K562 (cell line): ENCODE results near the gene RASGRP1. TPM values are rescaled to one million over a fixed set of nuclear protein-coding genes. Genes with fewer than 3 reads are reported as not detected.

Experiments
- BDP1 ChIP-seq: IDR thresholded peaks from 3 replicates; pipeline ENCODE4 v1.6.1; 2011; ENCODE audit not compliant: insufficient read length, insufficient read depth
- FIP1L1 ChIP-seq: fragments of 200-400 bp; formaldehyde crosslinking; IDR thresholded peaks from 2 replicates; pipeline ENCODE4 v1.6.1; 2018; ENCODE audit warnings: mild to moderate bottlenecking, low read depth, low read length; ENCODE audit not compliant: poor library complexity, severe bottlenecking
- RBM14 ChIP-seq: fragments of 200-400 bp; formaldehyde crosslinking; IDR thresholded peaks from 2 replicates; pipeline ENCODE4 v1.6.1; 2018; ENCODE audit warnings: low read depth, mild to moderate bottlenecking, low read length, moderate library complexity, borderline replicate concordance; ENCODE audit not compliant: insufficient read depth
- SAFB2 ChIP-seq: fragments of 200-400 bp; formaldehyde crosslinking; IDR thresholded peaks from 2 replicates; pipeline ENCODE4 v1.6.1; 2018; ENCODE audit warnings: borderline replicate concordance, low read length, low read depth, moderate library complexity; ENCODE audit not compliant: severe bottlenecking
- SMARCA4 ChIP-seq: fragments of 450-650 bp; IDR thresholded peaks from 2 replicates; pipeline ENCODE4 v1.6.1; 2016
- SRSF3 ChIP-seq: fragments of 200-400 bp; formaldehyde crosslinking; IDR thresholded peaks from 2 replicates; pipeline ENCODE4 v1.6.1; 2016; ENCODE audit warnings: mild to moderate bottlenecking, low read length, moderate library complexity; ENCODE audit not compliant: insufficient read depth
- TCF3 ChIP-seq: sonication (generic); formaldehyde crosslinking; IDR thresholded peaks from 2 replicates; pipeline ENCODE4 v1.4.0; 2020; ENCODE audit warnings: mild to moderate bottlenecking, missing genetic modification reagents
- ZBTB40 ChIP-seq, 2 experiments: fragments of 450-650 bp in 1 of 2; sonication (generic) in 1 of 2; formaldehyde crosslinking in 1 of 2; IDR thresholded peaks; 2 replicates each; pipeline versions ENCODE4 v1.7.1 to v1.9.0; 2016 to 2022; ENCODE audit warnings: inconsistent platforms in 1 of 2, mild to moderate bottlenecking in 1 of 2, missing genetic modification reagents in 1 of 2
- ZNF280B ChIP-seq: fragments of 250-450 bp; sonication (Bioruptor Pico); IDR thresholded peaks from 2 replicates; pipeline ENCODE4 v1.5.1; 2021; ENCODE audit warnings: mild to moderate bottlenecking
- ZNF583 ChIP-seq: fragments of 250-450 bp; sonication (Bioruptor Pico); IDR thresholded peaks from 2 replicates; pipeline ENCODE4 v1.4.0; 2020
- polyA plus RNA-seq, 8 experiments: library from polyadenylated mRNA; depleted of rRNA in 4 of 8; stranded (reverse) in 5 of 8; unstranded in 3 of 8; fragments of >200 nt; fragmentation: Nextera tagmentation in 2 of 8; fragmentation: Illumina TruSeq in 1 of 8; extraction: Ambion mirVana in 2 of 8; extraction: Trizol in 1 of 8; gene quantifications; 2 replicates each; pipeline versions ENCODE4 v1.2.1 to v1.2.3, GENCODE V29; 2011 to 2014; ENCODE audit warnings: inconsistent platforms in 1 of 8, missing spikeins in 1 of 8
- total RNA-seq, 7 experiments: library from RNA; depleted of rRNA in 6 of 7; stranded (reverse); fragments of >200 nt in 6 of 7; fragmentation: Illumina TruSeq in 2 of 7; extraction: Trizol in 2 of 7; gene quantifications; 2 replicates each; pipeline versions ENCODE4 v1.2.1 to v1.2.3, GENCODE V29; 2011 to 2021; ENCODE audit warnings: low replicate concordance in 1 of 7
- TF ChIP-seq, protein P1 (sequence below): fragments of 250-450 bp; sonication (Bioruptor Pico); IDR thresholded peaks from 2 replicates; pipeline ENCODE4 v1.6.1; 2021; ENCODE audit warnings: mild to moderate bottlenecking
- TF ChIP-seq, protein P2 (sequence below): fragments of 250-450 bp; sonication (Bioruptor Pico); IDR thresholded peaks from 2 replicates; pipeline ENCODE4 v1.5.0; 2020; ENCODE audit warnings: mild to moderate bottlenecking, borderline replicate concordance

The RASGRP1 gene
- total and polyA plus RNA-seq, 9 of the 15 experiments (the other 6 are each of a cell fraction or from before 2014, with no cell fraction given) = 0.14 to 0.72 (median 0.31) TPM

GRCh38 chr15:38563723-38564519 lies 693 bp downstream of the RASGRP1 start (continued):
- TF ChIP-seq ZBTB40 (IDR thresholded peaks at IDR 0.05) (no peak), ZBTB40 (CRISPR knock-in tag; IDR thresholded peaks at IDR 0.05) (no peak), RBM14 (0 out of 2 replicates have a peak, but pooled peaks have one; percentile 84), SAFB2 (no peak), TCF3 (CRISPR knock-in tag) (no peak), SRSF3 (no peak), FIP1L1 (peak; percentile 30), ZNF583 (CRISPR knock-in tag) (no peak), BDP1 (no peak), ZNF280B (no peak), SMARCA4 (no peak)
- TF ChIP-seq, protein P1, sequence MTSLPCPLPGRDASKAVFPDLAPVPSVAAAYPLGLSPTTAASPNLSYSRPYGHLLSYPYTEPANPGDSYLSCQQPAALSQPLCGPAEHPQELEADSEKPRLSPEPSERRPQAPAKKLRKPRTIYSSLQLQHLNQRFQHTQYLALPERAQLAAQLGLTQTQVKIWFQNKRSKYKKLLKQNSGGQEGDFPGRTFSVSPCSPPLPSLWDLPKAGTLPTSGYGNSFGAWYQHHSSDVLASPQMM (CRISPR knock-in tag) = no peak
- TF ChIP-seq, protein P2, sequence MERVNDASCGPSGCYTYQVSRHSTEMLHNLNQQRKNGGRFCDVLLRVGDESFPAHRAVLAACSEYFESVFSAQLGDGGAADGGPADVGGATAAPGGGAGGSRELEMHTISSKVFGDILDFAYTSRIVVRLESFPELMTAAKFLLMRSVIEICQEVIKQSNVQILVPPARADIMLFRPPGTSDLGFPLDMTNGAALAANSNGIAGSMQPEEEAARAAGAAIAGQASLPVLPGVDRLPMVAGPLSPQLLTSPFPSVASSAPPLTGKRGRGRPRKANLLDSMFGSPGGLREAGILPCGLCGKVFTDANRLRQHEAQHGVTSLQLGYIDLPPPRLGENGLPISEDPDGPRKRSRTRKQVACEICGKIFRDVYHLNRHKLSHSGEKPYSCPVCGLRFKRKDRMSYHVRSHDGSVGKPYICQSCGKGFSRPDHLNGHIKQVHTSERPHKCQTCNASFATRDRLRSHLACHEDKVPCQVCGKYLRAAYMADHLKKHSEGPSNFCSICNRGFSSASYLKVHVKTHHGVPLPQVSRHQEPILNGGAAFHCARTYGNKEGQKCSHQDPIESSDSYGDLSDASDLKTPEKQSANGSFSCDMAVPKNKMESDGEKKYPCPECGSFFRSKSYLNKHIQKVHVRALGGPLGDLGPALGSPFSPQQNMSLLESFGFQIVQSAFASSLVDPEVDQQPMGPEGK (CRISPR knock-in tag) = no peak
